Ishikawa (cell line): ENCODE data around the gene RRP1.

Source experiments
- EP300 ChIP-seq: IDR thresholded peaks from 2 replicates; pipeline ENCODE4 v1.6.1; 2012; ENCODE audit warnings: borderline replicate concordance
- NFIC ChIP-seq: IDR thresholded peaks from 2 replicates; pipeline ENCODE4 v1.6.1; 2012
- RAD21 ChIP-seq: IDR thresholded peaks from 2 replicates; pipeline ENCODE4 v1.6.1; 2012; ENCODE audit warnings: low read depth
- REST ChIP-seq: IDR thresholded peaks from 2 replicates; pipeline ENCODE4 v1.6.1; 2012; ENCODE audit warnings: low read depth, mild to moderate bottlenecking
- TCF12 ChIP-seq: IDR thresholded peaks from 2 replicates; pipeline ENCODE4 v1.6.1; 2012; ENCODE audit warnings: low read depth
- TEAD4 ChIP-seq: IDR thresholded peaks from 2 replicates; pipeline ENCODE4 v1.6.1; 2012
- USF1 ChIP-seq: IDR thresholded peaks from 2 replicates; pipeline ENCODE4 v1.6.1; 2012
- YY1 ChIP-seq: IDR thresholded peaks from 2 replicates; pipeline ENCODE4 v1.6.1; 2012; ENCODE audit warnings: low read depth

GRCh38 chr21:43771698-43772424 lies 17.5 kb upstream of the RRP1 start:
- no peak for TF ChIP-seq TCF12
- no peak for TF ChIP-seq EP300
- TF ChIP-seq NFIC: no peak
- no peak for TF ChIP-seq TEAD4
- no peak for TF ChIP-seq REST
- TF ChIP-seq YY1: no peak
- TF ChIP-seq RAD21: no peak
- TF ChIP-seq USF1: no peak
